Activated naive CD8-positive, alpha-beta T cell treated with anti-CD3 and anti-CD28 coated beads, Interleukin-2, amount 50 U/mL, for 16 hours (primary cell): Measurements from ENCODE around the gene FSTL1.

Experiments used
- DNase-seq: peaks from one replicate; pipeline ENCODE4 v3.0.0-alpha.2; 2020; ENCODE audit warnings: low read depth, low spot score

FSTL1 gene

GRCh38 chr3:120440001-120440703 is 10.6 kb downstream of the FSTL1 start:
- no peak for DNase-seq

- no peak for DNase-seq
These were observed 12.0 kb downstream of the FSTL1 start for GRCh38 chr3:120438665-120439370.

GRCh38 chr3:120438216-120438615 is 12.6 kb downstream of the FSTL1 start:
- no peak for DNase-seq

GRCh38 chr3:120437559-120437958 is 13.2 kb downstream of the FSTL1 start:
- no peak for DNase-seq

GRCh38 chr3:120436523-120437050 is 14.2 kb downstream of the FSTL1 start:
- DNase-seq, result no peak

- DNase-seq, result no peak
These were observed 15.2 kb downstream of the FSTL1 start for GRCh38 chr3:120435621-120436020.

- DNase-seq, result no peak
These were observed 17.0 kb downstream of the FSTL1 start for GRCh38 chr3:120433662-120434331.

GRCh38 chr3:120432150-120432860 is 18.5 kb downstream of the FSTL1 start:
- no peak for DNase-seq

- no peak for DNase-seq
These were observed 20.9 kb downstream of the FSTL1 start for GRCh38 chr3:120429921-120430361.

- DNase-seq, result no peak
These were observed 21.9 kb downstream of the FSTL1 start for GRCh38 chr3:120428924-120429323.

- no peak for DNase-seq
These were observed 23.6 kb downstream of the FSTL1 start for GRCh38 chr3:120427201-120427600.

GRCh38 chr3:120425572-120426250 is 25.1 kb downstream of the FSTL1 start:
- DNase-seq, result no peak

GRCh38 chr3:120424976-120425570 is 25.7 kb downstream of the FSTL1 start:
- no peak for DNase-seq

- no peak for DNase-seq
These were observed 26.3 kb downstream of the FSTL1 start for GRCh38 chr3:120424506-120424905.

GRCh38 chr3:120423432-120423831 is 27.4 kb downstream of the FSTL1 start:
- no peak for DNase-seq

GRCh38 chr3:120421926-120422325 is 28.9 kb downstream of the FSTL1 start:
- no peak for DNase-seq

GRCh38 chr3:120420928-120421551 is 29.8 kb downstream of the FSTL1 start:
- DNase-seq, result no peak

- no peak for DNase-seq
These were observed 30.4 kb downstream of the FSTL1 start for GRCh38 chr3:120420360-120420759.

- DNase-seq, result no peak
These were observed 31.0 kb downstream of the FSTL1 start for GRCh38 chr3:120419797-120420196.

GRCh38 chr3:120418866-120419490 is 31.8 kb downstream of the FSTL1 start:
- no peak for DNase-seq
